Suppressor macrophage treated with lipopolysaccharide for 1 hour (primary cell): ENCODE results near the gene C1S.
"Not testable (repeated sequence)": the region's sequence is repeated elsewhere in the genome, so short reads cannot be mapped to it uniquely, and the experiment has no call there.

Source experiments
- DNase-seq, 3 donors: peaks; one replicate each; pipeline ENCODE4 v3.0.0-alpha.2; 2020 to 2022

The C1S gene

GRCh38 chr12:7107181-7107580 is 46.7 kb downstream of the C1S start:
- not testable (repeated sequence) for DNase-seq

- DNase-seq = no peak
These were observed 47.1 kb downstream of the C1S start for GRCh38 chr12:7107636-7108002.

- DNase-seq = peak in 2 of 3 donors; percentile 28 to 51
These were observed 47.7 kb downstream of the C1S start for GRCh38 chr12:7108003-7108795.

GRCh38 chr12:7108796-7109571 is 48.5 kb downstream of the C1S start, which contains the start of gene C1RL:
TSS of gene C1RL (minus strand) at chr12:7109214. CDS start at chr12:7109180, 34 bp downstream.
- peak; percentile 89 to 91 (median 90) for DNase-seq

- DNase-seq = no peak
These were observed 49.0 kb downstream of the C1S start for GRCh38 chr12:7109572-7109920.

GRCh38 chr12:7110661-7111060 is 50.1 kb downstream of the C1S start:
- DNase-seq = no peak

GRCh38 chr12:7112041-7112440 is 51.5 kb downstream of the C1S start:
- DNase-seq = no peak

- DNase-seq = peak; percentile 66 to 73 (median 69)
These were observed 52.9 kb downstream of the C1S start for GRCh38 chr12:7113389-7113871.

- DNase-seq = no peak
These were observed 53.5 kb downstream of the C1S start for GRCh38 chr12:7114008-7114407.

GRCh38 chr12:7114851-7115250 is 54.3 kb downstream of the C1S start:
- no peak for DNase-seq

- DNase-seq = no peak
These were observed 55.7 kb downstream of the C1S start for GRCh38 chr12:7116196-7116595.

GRCh38 chr12:7116916-7117315 is 56.4 kb downstream of the C1S start:
- DNase-seq = no peak

GRCh38 chr12:7117670-7118069 is 57.2 kb downstream of the C1S start:
- no peak for DNase-seq

- DNase-seq = peak in 2 of 3 donors; percentile 35 to 54
These were observed 58.4 kb downstream of the C1S start for GRCh38 chr12:7118881-7119280.

- DNase-seq = no peak
These were observed 59.6 kb downstream of the C1S start for GRCh38 chr12:7120166-7120565.
